Smooth muscle cell of the coronary artery (primary cell): ENCODE results near the gene DENND1C. TPM values are rescaled to one million over a fixed set of nuclear protein-coding genes. Genes with fewer than 3 reads are reported as not detected.

ENCODE experiments used
- total RNA-seq: library from RNA; depleted of rRNA; stranded (reverse); fragments of >200 nt; gene quantifications from 2 replicates; pipeline ENCODE4 v1.2.3, GENCODE V29; 2014; ENCODE audit warnings: low replicate concordance

Gene DENND1C
- not detected in 2 replicates for total RNA-seq

GRCh38 chr19:6481541-6482342 lies at the start of gene DENND1C:
DENND1C (minus strand) TSS chr19:6481787; CDS start chr19:6481695, 92 bp downstream.

GRCh38 chr19:6530386-6531162 lies 49.0 kb upstream of the DENND1C start, which contains the start of gene TNFSF9:
TNFSF9 (plus strand) TSS chr19:6531026; CDS start chr19:6531037, 11 bp downstream.

GRCh38 chr19:6501740-6502648 lies 20.4 kb upstream of the DENND1C start, which contains the start of gene TUBB4A:
TUBB4A (minus strand) TSS chr19:6502309; CDS start chr19:6502212, 97 bp downstream.

GRCh38 chr19:6464070-6464873 lies 17.3 kb downstream of the DENND1C start, which contains the start of gene CRB3:
CRB3 (plus strand) TSS chr19:6464271; CDS start chr19:6464702, 431 bp downstream.

GRCh38 chr19:6459262-6460098 lies 22.1 kb downstream of the DENND1C start, which contains the start of gene SLC25A23:
SLC25A23 (minus strand) TSS chr19:6459792; CDS start chr19:6459628, 164 bp downstream.

GRCh38 chr19:6433663-6434062 lies 47.9 kb downstream of the DENND1C start, which contains the start of gene SLC25A41:
SLC25A41 (minus strand) TSS chr19:6433763; CDS start chr19:6433693, 70 bp downstream.

GRCh38 chr19:6424195-6424938 lies 57.2 kb downstream of the DENND1C start, which contains the start of gene KHSRP:
KHSRP (minus strand) TSS chr19:6424811; CDS start chr19:6424701, 110 bp downstream.

Other genes with a start within 250 kb of the DENND1C start
- 2.3 and 8.2 TPM in 2 replicates for gene MLLT1, start 201.8 kb downstream of the DENND1C start, total RNA-seq
- not detected in 2 replicates for gene ACER1, start 148.2 kb downstream of the DENND1C start, total RNA-seq
- gene CLPP, start 120.3 kb downstream of the DENND1C start, total RNA-seq: 59.2 and 66.5 TPM in 2 replicates
- gene ALKBH7, start 109.0 kb downstream of the DENND1C start, total RNA-seq: 9.6 and 38.3 TPM in 2 replicates
- gene PSPN, start 105.9 kb downstream of the DENND1C start, total RNA-seq: 0.53 and 0.70 TPM in 2 replicates
- 62.5 and 108 TPM in 2 replicates for gene GTF2F1, start 88.6 kb downstream of the DENND1C start, total RNA-seq
- 41.1 and 85.6 TPM in 2 replicates for gene KHSRP, start 57.0 kb downstream of the DENND1C start, total RNA-seq
- gene SLC25A41, start 48.0 kb downstream of the DENND1C start, total RNA-seq: 0.23 TPM in 1 of 2 replicates, not detected in the other
- gene SLC25A23, start 22.0 kb downstream of the DENND1C start, total RNA-seq: 20.9 and 22.3 TPM in 2 replicates
- gene CRB3, start 17.5 kb downstream of the DENND1C start, total RNA-seq: 0.08 TPM in 1 of 2 replicates, not detected in the other
- not detected in 2 replicates for gene TUBB4A, start 20.5 kb upstream of the DENND1C start, total RNA-seq
- under 0.01 and 0.30 TPM in 2 replicates for gene TNFSF9, start 49.2 kb upstream of the DENND1C start, total RNA-seq
- gene CD70, start 109.4 kb upstream of the DENND1C start, total RNA-seq: not detected in 2 replicates
- gene TNFSF14, start 188.4 kb upstream of the DENND1C start, total RNA-seq: 0.35 TPM in 1 of 2 replicates, not detected in the other
- gene C3, start 238.9 kb upstream of the DENND1C start, total RNA-seq: 14.0 and 218 TPM in 2 replicates